WTC11 (cell line): ENCODE measurements around the gene USP49.

ENCODE experiments used
- HMGA2 ChIP-seq: fragments of 250-450 bp; sonication (Bioruptor Pico); IDR thresholded peaks from 2 replicates; pipeline ENCODE4 v1.4.0; 2021; ENCODE audit warnings: mild to moderate bottlenecking, moderate library complexity
- NFYB ChIP-seq: sonication (generic); formaldehyde crosslinking; conservative IDR thresholded peaks from 2 replicates; pipeline ENCODE4 v1.8.0; 2022; ENCODE audit warnings: low read depth, missing genetic modification reagents
- NR2C2 ChIP-seq: sonication (generic); formaldehyde crosslinking; IDR thresholded peaks from 2 replicates; pipeline ENCODE4 v1.8.0; 2022; ENCODE audit warnings: mild to moderate bottlenecking, missing genetic modification reagents
- TCF7 ChIP-seq: sonication (generic); formaldehyde crosslinking; IDR thresholded peaks from 2 replicates; pipeline ENCODE4 v1.8.0; 2022; ENCODE audit warnings: mild to moderate bottlenecking, low read depth, missing genetic modification reagents, moderate library complexity
- ZNF232 ChIP-seq: sonication (generic); formaldehyde crosslinking; IDR thresholded peaks from 2 replicates; pipeline ENCODE4 v1.8.0; 2022; ENCODE audit warnings: mild to moderate bottlenecking, missing genetic modification reagents
- TF ChIP-seq, protein P1 (sequence below): sonication (generic); formaldehyde crosslinking; IDR thresholded peaks from 2 replicates; pipeline ENCODE4 v1.8.1; 2023; ENCODE audit warnings: mild to moderate bottlenecking, moderate library complexity, missing genetic modification reagents
- TF ChIP-seq, protein P2 (sequence below): fragments of 200-600 bp; IDR thresholded peaks from 2 replicates; pipeline ENCODE4 v1.8.0; 2022; ENCODE audit warnings: antibody characterized with exemption
- TF ChIP-seq, protein P3 (sequence below): sonication (generic); formaldehyde crosslinking; IDR thresholded peaks from 2 replicates; pipeline ENCODE4 v1.8.1; 2023; ENCODE audit warnings: mild to moderate bottlenecking, missing genetic modification reagents, moderate library complexity
- TF ChIP-seq, protein P4 (sequence below): fragments of 250-450 bp; sonication (Bioruptor Pico); IDR thresholded peaks from 2 replicates; pipeline ENCODE4 v1.9.0; 2021; ENCODE audit warnings: mild to moderate bottlenecking
- TF ChIP-seq, protein P5 (sequence below): sonication (generic); formaldehyde crosslinking; conservative IDR thresholded peaks from 2 replicates; pipeline ENCODE4 v1.8.1; 2022; ENCODE audit warnings: mild to moderate bottlenecking, missing genetic modification reagents
- TF ChIP-seq, protein P6 (sequence below): sonication (generic); formaldehyde crosslinking; IDR thresholded peaks from 2 replicates; pipeline ENCODE4 v1.8.1; 2022; ENCODE audit warnings: low read depth, mild to moderate bottlenecking, moderate library complexity, missing genetic modification reagents, borderline replicate concordance
- TF ChIP-seq, protein P7 (sequence below): sonication (generic); formaldehyde crosslinking; IDR thresholded peaks from 2 replicates; pipeline ENCODE4 v1.8.0; 2023; ENCODE audit warnings: mild to moderate bottlenecking, missing genetic modification reagents

DNA sequence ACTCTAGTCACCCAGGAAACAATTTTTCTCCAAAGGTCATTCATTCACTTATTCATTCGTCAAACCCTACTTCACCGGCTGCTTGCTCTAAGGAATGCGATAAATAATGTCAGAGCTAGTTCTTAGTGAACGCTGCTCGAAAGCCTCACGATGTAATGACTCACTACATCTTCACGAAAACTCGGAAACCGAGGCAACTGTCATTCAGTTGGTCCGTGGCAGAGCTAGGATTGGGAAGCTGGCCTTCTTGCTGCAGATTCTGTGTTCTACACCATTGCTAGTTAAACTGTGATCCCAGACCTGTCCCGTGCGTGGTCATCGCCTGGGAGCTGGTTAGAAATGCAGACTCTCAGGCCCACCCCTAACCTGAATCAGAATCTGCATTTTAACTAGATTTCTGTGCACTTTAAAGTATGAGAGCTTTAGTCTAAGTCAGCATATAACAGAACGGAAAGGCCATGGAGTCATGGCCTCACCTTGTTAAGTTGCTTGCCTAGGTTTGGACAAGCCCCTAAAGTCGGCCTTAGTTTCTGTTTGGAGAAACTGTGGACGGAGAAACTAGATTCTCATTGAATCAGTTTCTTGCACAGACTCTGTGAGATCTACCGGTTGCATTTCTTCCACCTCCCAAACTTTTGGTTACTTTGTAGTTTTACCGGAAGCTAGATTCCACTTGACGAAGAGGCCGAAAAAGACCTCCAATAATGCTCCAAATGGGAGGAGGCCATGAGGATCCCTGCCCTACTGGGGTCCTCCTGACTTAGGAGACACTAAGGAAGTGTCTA, 47.1 kb upstream of the USP49 start:
- TF ChIP-seq, protein P1, sequence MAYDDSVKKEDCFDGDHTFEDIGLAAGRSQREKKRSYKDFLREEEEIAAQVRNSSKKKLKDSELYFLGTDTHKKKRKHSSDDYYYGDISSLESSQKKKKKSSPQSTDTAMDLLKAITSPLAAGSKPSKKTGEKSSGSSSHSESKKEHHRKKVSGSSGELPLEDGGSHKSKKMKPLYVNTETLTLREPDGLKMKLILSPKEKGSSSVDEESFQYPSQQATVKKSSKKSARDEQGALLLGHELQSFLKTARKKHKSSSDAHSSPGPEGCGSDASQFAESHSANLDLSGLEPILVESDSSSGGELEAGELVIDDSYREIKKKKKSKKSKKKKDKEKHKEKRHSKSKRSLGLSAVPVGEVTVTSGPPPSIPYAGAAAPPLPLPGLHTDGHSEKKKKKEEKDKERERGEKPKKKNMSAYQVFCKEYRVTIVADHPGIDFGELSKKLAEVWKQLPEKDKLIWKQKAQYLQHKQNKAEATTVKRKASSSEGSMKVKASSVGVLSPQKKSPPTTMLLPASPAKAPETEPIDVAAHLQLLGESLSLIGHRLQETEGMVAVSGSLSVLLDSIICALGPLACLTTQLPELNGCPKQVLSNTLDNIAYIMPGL, result no peak
- TF ChIP-seq NFYB (no peak), NR2C2 (CRISPR knock-in tag) (no peak), ZNF232 (no peak), HMGA2 (CRISPR knock-in tag) (no peak), TCF7 (CRISPR knock-in tag) (no peak)
- TF ChIP-seq, protein P2, sequence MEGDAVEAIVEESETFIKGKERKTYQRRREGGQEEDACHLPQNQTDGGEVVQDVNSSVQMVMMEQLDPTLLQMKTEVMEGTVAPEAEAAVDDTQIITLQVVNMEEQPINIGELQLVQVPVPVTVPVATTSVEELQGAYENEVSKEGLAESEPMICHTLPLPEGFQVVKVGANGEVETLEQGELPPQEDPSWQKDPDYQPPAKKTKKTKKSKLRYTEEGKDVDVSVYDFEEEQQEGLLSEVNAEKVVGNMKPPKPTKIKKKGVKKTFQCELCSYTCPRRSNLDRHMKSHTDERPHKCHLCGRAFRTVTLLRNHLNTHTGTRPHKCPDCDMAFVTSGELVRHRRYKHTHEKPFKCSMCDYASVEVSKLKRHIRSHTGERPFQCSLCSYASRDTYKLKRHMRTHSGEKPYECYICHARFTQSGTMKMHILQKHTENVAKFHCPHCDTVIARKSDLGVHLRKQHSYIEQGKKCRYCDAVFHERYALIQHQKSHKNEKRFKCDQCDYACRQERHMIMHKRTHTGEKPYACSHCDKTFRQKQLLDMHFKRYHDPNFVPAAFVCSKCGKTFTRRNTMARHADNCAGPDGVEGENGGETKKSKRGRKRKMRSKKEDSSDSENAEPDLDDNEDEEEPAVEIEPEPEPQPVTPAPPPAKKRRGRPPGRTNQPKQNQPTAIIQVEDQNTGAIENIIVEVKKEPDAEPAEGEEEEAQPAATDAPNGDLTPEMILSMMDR, result no peak
- TF ChIP-seq, protein P3, sequence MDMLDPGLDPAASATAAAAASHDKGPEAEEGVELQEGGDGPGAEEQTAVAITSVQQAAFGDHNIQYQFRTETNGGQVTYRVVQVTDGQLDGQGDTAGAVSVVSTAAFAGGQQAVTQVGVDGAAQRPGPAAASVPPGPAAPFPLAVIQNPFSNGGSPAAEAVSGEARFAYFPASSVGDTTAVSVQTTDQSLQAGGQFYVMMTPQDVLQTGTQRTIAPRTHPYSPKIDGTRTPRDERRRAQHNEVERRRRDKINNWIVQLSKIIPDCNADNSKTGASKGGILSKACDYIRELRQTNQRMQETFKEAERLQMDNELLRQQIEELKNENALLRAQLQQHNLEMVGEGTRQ (CRISPR knock-in tag), result no peak
- TF ChIP-seq, protein P4, sequence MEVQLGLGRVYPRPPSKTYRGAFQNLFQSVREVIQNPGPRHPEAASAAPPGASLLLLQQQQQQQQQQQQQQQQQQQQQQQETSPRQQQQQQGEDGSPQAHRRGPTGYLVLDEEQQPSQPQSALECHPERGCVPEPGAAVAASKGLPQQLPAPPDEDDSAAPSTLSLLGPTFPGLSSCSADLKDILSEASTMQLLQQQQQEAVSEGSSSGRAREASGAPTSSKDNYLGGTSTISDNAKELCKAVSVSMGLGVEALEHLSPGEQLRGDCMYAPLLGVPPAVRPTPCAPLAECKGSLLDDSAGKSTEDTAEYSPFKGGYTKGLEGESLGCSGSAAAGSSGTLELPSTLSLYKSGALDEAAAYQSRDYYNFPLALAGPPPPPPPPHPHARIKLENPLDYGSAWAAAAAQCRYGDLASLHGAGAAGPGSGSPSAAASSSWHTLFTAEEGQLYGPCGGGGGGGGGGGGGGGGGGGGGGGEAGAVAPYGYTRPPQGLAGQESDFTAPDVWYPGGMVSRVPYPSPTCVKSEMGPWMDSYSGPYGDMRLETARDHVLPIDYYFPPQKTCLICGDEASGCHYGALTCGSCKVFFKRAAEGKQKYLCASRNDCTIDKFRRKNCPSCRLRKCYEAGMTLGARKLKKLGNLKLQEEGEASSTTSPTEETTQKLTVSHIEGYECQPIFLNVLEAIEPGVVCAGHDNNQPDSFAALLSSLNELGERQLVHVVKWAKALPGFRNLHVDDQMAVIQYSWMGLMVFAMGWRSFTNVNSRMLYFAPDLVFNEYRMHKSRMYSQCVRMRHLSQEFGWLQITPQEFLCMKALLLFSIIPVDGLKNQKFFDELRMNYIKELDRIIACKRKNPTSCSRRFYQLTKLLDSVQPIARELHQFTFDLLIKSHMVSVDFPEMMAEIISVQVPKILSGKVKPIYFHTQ (CRISPR knock-in tag), result no peak
- TF ChIP-seq, protein P5, sequence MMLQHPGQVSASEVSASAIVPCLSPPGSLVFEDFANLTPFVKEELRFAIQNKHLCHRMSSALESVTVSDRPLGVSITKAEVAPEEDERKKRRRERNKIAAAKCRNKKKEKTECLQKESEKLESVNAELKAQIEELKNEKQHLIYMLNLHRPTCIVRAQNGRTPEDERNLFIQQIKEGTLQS (CRISPR knock-in tag), result no peak
- TF ChIP-seq, protein P6, sequence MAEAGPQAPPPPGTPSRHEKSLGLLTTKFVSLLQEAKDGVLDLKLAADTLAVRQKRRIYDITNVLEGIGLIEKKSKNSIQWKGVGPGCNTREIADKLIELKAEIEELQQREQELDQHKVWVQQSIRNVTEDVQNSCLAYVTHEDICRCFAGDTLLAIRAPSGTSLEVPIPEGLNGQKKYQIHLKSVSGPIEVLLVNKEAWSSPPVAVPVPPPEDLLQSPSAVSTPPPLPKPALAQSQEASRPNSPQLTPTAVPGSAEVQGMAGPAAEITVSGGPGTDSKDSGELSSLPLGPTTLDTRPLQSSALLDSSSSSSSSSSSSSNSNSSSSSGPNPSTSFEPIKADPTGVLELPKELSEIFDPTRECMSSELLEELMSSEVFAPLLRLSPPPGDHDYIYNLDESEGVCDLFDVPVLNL, result no peak
- TF ChIP-seq, protein P7, sequence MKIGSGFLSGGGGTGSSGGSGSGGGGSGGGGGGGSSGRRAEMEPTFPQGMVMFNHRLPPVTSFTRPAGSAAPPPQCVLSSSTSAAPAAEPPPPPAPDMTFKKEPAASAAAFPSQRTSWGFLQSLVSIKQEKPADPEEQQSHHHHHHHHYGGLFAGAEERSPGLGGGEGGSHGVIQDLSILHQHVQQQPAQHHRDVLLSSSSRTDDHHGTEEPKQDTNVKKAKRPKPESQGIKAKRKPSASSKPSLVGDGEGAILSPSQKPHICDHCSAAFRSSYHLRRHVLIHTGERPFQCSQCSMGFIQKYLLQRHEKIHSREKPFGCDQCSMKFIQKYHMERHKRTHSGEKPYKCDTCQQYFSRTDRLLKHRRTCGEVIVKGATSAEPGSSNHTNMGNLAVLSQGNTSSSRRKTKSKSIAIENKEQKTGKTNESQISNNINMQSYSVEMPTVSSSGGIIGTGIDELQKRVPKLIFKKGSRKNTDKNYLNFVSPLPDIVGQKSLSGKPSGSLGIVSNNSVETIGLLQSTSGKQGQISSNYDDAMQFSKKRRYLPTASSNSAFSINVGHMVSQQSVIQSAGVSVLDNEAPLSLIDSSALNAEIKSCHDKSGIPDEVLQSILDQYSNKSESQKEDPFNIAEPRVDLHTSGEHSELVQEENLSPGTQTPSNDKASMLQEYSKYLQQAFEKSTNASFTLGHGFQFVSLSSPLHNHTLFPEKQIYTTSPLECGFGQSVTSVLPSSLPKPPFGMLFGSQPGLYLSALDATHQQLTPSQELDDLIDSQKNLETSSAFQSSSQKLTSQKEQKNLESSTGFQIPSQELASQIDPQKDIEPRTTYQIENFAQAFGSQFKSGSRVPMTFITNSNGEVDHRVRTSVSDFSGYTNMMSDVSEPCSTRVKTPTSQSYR (CRISPR knock-in tag), result no peak
